Pulmonary artery endothelial cell (primary cell): ENCODE measurements around the gene PAX2. TPM values are rescaled to one million over a fixed set of nuclear protein-coding genes. Genes with fewer than 3 reads are reported as not detected.

Source experiments
- DNase-seq: peaks from one replicate; pipeline ENCODE4 v3.0.0-alpha.2; 2011; ENCODE audit warnings: low read depth, low spot score
- total RNA-seq: library from RNA; depleted of rRNA; stranded (reverse); fragments of >200 nt; gene quantifications from 2 replicates; pipeline ENCODE4 v1.2.3, GENCODE V29; 2014

The PAX2 gene
- total RNA-seq, 1 donor from 2014 or later = not detected

- no peak for DNase-seq
These were observed 69.5 kb downstream of the PAX2 start for GRCh38 chr10:100814751-100815474.

GRCh38 chr10:100816671-100817070 lies 71.3 kb downstream of the PAX2 start:
- no peak for DNase-seq

DNA sequence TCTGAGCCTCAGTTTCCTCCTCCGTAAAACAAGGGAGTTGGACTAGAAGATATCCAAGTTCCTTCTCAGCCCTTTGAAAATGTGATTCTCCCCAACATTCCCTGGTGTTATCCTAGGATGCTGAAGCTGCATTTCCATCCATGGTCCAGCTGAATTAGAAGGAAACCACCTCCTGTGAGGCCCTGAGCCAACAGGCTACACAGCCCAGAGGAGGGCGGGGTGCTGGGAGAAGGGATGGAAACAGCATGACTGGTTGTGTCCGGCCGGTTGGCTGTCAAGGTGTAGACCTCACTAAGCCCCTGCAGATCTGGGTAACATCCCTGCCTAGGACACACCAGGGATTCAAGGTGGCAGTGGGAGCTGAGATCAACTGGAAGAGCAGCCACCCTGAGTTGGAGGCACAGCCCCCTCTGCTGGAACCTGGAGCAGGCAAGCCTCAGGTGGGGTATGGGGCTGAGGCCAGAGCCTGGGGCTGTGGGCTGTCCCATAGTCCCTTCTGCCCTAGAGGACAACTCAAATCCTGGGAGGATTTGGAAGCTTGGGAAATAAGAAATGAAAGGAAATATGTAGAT lies 72.0 kb downstream of the PAX2 start:
- DNase-seq = no peak

GRCh38 chr10:100819424-100819823 lies 74.0 kb downstream of the PAX2 start:
- DNase-seq = no peak

GRCh38 chr10:100823194-100823593 lies 77.8 kb downstream of the PAX2 start:
- no peak for DNase-seq

DNA sequence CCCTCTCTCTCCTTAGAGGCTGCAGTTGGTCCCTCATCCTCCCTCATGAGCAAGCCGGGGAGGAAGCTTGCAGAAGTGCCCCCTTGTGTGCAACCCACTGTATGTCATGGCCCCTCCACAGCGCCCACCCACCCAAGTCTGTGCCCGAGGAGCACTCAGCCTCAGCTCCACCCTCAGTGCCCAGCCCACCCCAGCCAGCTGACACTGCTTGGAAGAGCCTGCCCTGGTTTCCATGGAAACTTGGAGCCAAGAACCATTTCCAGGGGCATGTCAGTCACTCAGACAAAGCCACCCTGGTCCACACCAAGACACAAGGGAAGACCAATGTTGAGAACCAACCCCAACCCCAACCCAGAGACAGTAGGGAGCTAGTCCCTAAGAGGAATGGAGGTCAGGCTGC lies 79.5 kb downstream of the PAX2 start:
- DNase-seq = no peak

DNA sequence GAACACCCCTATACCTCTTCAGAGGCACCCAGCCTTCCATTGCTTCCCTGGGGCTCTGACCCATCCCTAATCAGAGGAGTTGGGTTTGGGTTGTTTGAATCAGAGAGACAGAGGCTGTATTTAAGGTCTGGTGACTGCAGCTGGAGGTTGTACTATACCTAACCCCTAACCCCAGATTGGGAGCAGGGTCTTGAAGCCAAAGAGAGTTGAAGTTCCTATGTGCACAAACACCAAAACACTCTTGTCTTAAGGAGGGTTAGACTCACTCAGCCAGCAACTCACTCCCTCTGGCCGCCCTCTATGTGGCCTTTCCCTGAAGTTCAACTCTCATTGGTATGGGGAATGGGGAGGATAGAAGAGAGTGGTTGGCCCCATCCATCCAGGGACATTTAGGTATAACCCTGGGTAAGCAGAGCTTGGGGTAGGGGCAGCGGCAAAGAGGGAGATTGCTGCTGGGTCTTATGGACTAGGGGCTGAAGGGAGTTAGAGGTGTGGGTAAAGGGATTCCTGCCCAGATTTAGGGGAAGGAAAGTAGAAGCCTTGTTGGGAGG lies 80.0 kb downstream of the PAX2 start:
- no peak for DNase-seq

GRCh38 chr10:100826031-100826651 lies 80.8 kb downstream of the PAX2 start:
- DNase-seq = no peak

- no peak for DNase-seq
These were observed 81.2 kb downstream of the PAX2 start for GRCh38 chr10:100826661-100826982.

GRCh38 chr10:100826983-100827818 lies 81.8 kb downstream of the PAX2 start:
- no peak for DNase-seq

DNA sequence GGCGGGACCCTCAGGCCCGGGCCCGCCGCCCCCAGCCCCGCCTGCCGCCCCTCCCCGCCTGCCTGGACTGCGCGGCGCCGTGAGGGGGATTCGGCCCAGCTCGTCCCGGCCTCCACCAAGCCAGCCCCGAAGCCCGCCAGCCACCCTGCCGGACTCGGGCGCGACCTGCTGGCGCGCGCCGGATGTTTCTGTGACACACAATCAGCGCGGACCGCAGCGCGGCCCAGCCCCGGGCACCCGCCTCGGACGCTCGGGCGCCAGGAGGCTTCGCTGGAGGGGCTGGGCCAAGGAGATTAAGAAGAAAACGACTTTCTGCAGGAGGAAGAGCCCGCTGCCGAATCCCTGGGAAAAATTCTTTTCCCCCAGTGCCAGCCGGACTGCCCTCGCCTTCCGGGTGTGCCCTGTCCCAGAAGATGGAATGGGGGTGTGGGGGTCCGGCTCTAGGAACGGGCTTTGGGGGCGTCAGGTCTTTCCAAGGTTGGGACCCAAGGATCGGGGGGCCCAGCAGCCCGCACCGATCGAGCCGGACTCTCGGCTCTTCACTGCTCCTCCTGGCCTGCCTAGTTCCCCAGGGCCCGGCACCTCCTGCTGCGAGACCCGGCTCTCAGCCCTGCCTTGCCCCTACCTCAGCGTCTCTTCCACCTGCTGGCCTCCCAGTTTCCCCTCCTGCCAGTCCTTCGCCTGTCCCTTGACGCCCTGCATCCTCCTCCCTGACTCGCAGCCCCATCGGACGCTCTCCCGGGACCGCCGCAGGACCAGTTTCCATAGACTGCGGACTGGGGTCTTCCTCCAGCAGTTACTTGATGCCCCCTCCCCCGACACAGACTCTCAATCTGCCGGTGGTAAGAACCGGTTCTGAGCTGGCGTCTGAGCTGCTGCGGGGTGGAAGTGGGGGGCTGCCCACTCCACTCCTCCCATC lies 82.7 kb downstream of the PAX2 start:
- DNase-seq = no peak

- DNase-seq = no peak
These were observed 83.3 kb downstream of the PAX2 start for GRCh38 chr10:100828738-100829096.

DNA sequence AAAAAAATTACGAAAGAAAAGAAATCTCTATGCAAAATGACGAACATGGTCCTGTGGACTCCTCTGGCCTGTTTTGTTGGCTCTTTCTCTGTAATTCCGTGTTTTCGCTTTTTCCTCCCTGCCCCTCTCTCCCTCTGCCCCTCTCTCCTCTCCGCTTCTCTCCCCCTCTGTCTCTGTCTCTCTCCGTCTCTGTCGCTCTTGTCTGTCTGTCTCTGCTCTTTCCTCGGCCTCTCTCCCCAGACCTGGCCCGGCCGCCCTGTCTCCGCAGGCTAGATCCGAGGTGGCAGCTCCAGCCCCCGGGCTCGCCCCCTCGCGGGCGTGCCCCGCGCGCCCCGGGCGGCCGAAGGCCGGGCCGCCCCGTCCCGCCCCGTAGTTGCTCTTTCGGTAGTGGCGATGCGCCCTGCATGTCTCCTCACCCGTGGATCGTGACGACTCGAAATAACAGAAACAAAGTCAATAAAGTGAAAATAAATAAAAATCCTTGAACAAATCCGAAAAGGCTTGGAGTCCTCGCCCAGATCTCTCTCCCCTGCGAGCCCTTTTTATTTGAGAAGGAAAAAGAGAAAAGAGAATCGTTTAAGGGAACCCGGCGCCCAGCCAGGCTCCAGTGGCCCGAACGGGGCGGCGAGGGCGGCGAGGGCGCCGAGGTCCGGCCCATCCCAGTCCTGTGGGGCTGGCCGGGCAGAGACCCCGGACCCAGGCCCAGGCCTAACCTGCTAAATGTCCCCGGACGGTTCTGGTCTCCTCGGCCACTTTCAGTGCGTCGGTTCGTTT lies 83.9 kb downstream of the PAX2 start:
- no peak for DNase-seq

- DNase-seq = no peak
These were observed 84.7 kb downstream of the PAX2 start for GRCh38 chr10:100829933-100830727.

GRCh38 chr10:100830728-100831111 lies 85.3 kb downstream of the PAX2 start:
- no peak for DNase-seq

DNA sequence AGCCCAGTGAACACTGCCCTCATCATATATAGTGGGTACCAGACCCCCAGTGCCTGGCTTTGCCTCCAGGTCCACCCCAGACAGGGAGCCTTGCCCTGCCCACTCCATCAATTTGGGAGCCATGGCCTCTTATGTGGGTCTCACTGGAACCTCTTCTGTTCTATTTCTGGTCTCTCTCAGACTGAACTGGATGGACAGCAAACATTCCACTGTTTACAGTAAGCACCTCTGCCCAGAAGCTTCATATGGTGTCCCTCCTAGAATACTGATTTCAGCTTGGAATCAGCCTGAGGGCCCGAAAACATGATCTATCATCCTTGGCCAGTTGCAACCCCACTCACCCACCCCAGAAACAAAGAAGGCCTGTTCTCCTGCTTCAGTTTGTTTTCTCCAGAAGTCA lies 86.4 kb downstream of the PAX2 start:
- DNase-seq = no peak

- DNase-seq = no peak
These were observed 90.4 kb downstream of the PAX2 start for GRCh38 chr10:100835810-100836209.

DNA sequence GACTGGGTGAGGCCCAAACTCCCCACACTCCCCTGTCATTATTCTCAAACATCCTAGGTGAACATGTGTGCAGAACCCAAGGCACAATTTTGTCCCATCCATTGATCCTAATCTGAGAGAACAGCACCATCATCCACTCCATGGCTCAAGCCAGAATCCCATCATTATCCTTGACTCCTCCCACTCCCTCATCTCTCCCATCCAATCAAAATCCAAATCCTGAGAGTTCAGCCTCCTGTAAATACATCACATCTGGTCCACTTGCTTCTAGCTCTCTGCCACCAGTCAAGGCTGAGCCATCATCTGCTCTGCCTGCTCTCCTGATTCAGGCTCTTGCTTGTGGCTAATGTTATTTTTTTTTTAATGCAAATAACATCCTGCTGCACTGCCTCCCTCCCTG lies 91.5 kb downstream of the PAX2 start:
- no peak for DNase-seq

DNA sequence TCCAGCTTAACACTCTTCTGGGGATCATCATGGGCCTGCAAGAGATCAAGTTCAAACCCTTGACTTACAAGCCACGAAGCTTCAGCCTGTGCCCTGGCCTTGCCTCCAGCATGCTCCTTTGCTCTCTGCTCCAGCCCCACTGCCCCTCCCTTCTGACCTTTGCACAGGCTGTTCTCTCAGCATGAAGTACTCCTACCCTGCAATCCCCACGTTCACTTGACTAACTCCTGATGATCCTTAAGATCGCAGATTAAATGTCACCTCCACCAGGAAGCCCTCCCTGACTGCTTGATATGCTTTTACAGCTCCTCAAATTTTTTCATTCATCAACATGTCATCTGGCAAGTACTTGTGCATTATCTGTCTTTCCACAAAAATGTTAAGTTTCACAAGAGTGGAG lies 91.9 kb downstream of the PAX2 start:
- no peak for DNase-seq
